GM18858 (cell line): ENCODE results near the gene CHD9NB.

ENCODE experiments used
- ATAC-seq: cut with Tn5 transposase; IDR thresholded peaks from one replicate; pipeline ENCODE4 v1.9.1; 2021; ENCODE audit not compliant: unreplicated experiment

CHD9NB gene

DNA sequence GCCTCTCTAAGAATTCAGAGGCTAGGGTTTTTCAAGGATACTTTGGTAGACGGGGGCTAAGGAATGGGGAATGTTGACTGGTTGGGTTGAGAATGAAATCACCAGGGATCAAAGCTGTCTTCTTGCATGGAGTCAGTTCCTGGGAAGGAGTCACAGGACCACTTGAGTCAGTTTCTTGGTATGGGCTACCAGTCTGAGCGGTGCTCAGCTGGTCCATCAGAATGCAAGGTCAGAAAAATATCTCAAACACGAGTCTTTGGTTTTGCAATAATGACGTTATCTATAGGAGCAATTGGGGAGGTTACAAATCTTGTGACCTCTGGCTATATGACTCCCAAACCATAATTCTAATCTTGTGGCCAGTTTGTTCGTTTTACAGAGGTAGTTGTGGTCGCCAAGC lies 18.4 kb downstream of the CHD9NB start:
- no peak for ATAC-seq

GRCh38 chr16:53031323-53031942 lies 21.3 kb downstream of the CHD9NB start:
- ATAC-seq: no peak

DNA sequence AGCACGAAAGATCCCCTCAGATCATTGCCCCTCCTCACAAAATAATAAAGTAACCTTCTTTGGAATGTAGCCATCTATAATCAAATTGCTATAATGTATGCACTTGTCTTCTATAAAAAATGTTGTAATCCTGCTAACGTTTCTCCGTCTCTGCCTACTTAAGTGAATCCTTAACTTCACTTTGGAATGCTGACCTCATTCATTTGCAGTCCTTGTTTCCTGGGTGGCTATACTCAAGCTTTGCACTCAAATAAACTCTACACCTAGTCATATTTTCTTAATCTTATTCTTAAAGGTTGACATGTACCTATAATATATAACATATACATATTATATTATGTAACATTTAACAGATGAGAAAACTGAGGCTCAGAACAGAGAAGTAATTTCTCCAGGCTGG lies 22.7 kb downstream of the CHD9NB start:
- no peak for ATAC-seq

DNA sequence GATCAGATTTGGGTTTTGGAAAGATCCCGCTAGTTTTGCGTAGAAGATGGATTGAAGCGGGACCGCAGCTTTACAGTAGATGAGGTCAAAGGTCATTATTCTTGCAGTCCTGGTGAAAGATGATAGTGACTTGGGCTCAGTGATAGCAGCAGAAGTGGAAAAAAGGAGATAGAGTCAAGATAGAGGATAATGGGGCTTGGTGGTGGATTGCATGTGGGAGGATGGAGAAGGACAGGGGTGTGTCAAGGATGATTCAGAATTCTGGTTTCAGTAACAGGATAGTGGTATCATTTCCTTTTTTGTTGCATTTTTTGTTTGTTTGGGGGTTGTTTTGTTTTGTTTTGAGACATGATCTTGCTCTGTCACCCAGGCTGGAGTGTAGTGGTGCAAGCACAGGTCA lies 28.7 kb downstream of the CHD9NB start:
- peak; percentile 83 for ATAC-seq

GRCh38 chr16:53022374-53022773 lies 30.3 kb downstream of the CHD9NB start:
- ATAC-seq: no peak

GRCh38 chr16:53018834-53019416 lies 33.8 kb downstream of the CHD9NB start:
- ATAC-seq: no peak

DNA sequence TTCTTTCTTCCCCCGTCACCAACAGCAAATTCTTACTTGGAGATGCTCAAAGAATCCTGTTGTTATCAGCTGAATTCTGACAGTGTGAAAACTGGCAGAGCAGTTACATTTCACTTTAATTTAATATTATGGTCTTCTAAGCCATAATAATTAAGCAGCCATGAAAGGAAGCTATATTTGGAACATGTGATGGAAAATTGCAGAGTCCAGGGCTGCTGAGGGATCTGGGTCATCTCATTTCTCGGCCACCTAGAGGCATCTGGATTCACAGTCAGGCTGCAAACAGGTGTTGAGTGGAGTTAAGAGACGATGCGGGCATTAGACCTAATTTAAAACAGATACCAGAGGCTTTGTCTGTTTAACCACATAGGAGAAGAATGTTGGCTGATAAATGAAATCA lies 38.4 kb downstream of the CHD9NB start:
- ATAC-seq: no peak

DNA sequence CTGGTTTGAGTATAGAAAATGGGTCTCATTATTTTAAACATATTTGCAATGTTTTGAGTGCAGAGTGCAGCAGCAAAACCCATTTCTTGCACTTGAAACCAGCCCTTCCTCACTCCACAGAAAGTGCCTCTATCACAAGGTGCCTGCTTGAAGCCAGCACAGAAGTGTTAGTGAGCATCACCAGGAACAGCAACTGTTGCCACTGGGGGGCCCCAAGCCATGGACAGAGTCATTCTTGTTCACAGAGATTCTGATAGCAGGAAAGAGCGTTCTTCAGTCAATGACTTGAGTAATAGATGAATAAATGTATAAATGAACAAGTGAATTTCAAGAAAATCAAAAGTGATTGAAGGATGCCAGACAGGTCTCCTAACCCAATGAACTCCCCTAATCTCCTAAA lies 45.6 kb downstream of the CHD9NB start:
- ATAC-seq: no peak

DNA sequence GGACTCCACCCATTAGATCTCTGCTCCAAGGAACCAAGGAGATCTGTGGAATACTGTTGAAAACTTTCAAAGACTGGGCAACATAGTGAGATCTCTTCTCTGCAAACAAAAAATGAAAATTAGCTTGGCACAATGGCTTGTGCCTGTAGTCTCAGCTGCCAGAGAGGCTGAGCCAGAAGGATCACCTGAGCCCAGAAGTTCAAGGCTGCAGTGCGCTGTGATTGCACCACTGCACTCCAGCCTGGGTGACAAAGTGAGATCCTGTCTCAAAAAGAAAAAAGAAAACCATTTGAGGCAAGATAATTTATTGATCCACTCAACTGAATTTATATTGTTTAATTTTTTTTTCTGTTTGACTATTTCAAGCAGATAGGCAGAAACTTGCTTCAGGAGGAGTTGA lies 54.8 kb downstream of the CHD9NB start:
- ATAC-seq: no peak

DNA sequence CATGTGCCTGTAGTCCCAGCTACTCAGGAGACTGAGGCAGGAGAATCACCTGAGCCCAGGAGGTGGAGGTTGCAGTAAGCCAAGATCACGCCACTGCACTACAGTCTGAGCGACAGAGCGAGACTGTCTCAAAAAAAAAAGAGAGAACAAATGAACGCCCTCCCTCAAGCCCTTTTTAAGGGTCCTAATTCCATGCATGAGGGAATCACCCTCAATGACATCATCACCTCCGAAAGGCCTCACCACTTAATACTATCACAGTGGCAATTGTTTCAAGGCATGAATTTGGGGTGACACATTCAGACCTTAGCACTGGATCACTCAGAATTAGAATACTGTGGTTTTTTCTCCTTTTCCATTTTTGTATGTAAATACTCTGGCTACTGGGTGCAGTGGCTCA lies 57.8 kb downstream of the CHD9NB start:
- ATAC-seq: no peak

DNA sequence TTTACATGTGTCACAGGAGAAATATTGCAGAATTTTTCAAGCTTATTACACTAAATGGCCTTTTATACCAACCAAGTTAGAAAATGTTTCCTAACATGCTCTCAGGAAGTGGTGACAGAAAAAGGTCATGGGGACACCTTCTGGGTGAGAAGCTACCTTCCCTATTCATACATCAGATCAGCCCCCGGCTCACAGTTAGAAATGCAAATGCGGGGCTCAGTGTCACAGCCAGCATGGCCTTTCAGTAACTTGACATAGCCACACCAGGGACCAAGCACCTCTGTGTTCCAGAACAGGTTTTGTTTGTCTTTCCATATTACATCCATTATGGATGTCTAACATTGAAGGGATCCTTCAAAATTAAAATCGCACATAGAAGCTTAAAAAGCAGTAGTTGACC lies 59.5 kb downstream of the CHD9NB start:
- no peak for ATAC-seq

DNA sequence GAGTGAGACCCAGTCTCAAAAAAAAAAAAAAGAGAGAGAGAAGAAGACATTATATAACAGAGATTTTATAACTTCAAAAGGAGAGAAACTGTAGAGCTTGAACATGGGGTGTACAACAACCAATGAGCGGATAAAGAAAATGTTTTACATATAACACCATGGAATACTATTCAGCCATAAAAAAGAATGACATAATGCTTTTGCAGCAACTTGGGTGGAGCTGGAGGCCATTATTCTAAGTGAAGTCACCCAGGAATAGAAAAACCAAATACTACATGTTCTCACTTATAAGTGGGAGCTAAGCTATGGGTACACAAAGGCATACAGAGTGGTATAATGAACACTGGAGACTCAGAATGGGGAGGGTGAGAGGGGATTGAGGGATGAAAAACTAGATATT lies 61.1 kb downstream of the CHD9NB start:
- ATAC-seq: no peak
